ENCODE data around the gene SELENOO. TPM values are rescaled to one million over a fixed set of nuclear protein-coding genes. Genes with fewer than 3 reads are reported as not detected.

The SELENOO gene
- total RNA-seq, 6 experiments from 2014 or later: 51.1 to 67.8 (median 59.2) TPM

DNA sequence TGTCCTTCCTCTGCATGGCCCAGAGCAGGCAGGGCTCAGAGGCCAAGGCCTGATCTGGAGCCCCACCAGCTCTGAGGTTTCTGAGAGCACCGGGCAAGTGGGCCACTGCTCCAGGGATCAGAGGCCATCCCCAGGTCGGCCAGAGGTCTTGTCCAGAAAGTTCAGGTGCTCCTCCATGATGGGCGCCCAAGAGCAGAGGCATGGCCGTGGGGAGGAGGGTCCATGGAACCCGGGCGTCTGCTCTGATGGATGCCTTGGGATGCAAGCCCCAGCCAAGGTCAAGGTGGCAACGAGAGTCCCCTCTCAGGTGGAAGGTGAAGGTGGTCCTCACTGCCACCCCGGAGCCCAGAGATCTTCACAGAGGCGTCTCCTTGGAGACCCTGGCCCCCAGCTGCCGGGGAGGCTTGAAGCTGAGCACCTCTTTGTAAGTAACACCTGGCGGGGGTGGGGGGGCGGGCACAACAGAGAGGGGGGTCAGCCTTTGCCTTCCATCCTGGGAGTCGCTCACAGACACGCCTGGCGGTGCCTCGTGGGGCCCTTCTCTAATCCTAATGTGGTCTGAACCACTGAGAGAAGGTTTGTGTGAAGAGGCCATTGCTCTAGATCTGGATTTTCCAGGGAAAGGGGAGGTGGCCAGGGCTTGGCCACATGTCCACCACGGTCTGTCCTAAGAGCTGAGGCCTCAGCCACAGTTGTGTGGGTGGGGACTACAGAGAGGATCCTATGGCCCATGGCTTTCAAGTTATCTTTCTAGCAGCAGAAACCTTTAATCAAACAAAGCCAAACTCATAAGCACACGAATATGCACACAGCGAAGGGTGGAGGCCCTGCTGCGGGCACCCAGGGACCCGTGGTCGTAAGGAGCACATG is 52.5 kb downstream of the SELENOO start:
- Histone ChIP-seq H3K27me3 (no peaks in the 10 kb centered on the region), H3K36me3 (no peaks in the 10 kb centered on the region), H3K4me1 (peaks cover 0 to 40% (median 13%) of the 10 kb centered on the region in 4 donors), H3K9me3 (no peaks in the 10 kb centered on the region), H3K4me3 (no peak overlapping the region), H3K27ac (no peak overlapping the region)
- 20% methylated on average over 1 of the region's 22 CpGs for WGBS (ENCODE audit: insufficient coverage, low coverage, low lambda C conversion rate, missing lambda C conversion rate)
- intact Hi-C loops (cut with DNase I): loop anchor here in 1 of 2 donors (5.0 kb wide), 1 partner anchor 89 kb away; the partner anchor contains the start of gene PPP6R2
- TF ChIP-seq, protein P1, sequence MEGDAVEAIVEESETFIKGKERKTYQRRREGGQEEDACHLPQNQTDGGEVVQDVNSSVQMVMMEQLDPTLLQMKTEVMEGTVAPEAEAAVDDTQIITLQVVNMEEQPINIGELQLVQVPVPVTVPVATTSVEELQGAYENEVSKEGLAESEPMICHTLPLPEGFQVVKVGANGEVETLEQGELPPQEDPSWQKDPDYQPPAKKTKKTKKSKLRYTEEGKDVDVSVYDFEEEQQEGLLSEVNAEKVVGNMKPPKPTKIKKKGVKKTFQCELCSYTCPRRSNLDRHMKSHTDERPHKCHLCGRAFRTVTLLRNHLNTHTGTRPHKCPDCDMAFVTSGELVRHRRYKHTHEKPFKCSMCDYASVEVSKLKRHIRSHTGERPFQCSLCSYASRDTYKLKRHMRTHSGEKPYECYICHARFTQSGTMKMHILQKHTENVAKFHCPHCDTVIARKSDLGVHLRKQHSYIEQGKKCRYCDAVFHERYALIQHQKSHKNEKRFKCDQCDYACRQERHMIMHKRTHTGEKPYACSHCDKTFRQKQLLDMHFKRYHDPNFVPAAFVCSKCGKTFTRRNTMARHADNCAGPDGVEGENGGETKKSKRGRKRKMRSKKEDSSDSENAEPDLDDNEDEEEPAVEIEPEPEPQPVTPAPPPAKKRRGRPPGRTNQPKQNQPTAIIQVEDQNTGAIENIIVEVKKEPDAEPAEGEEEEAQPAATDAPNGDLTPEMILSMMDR (IDR thresholded peaks at IDR 0.05): no peak
- TF ChIP-seq POLR2A (IDR thresholded peaks at IDR 0.05): no peak
- ATAC-seq (no peak), DNase-seq (no peak)

DNA sequence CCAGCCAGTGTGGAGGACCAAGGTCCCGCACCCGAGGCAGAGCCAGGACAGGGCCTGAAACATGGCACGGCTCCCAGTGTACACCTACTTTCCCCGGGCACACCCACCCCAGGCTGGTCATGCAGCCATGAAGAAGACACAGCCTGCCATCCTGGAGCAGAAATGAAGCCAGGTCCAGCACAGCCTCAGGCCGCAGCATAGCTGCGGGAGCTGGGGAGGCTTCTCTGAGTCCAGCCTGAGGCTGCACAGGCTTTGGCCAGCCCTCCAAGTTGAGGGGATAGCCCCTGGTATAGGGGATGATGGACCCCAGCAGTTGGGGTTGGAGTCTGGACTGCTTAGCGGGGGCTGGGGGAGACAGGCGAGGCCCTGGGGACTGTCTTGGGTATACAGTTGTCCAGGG is 53.1 kb downstream of the SELENOO start:
- H3K9me3 ChIP-seq: no peaks in the 10 kb centered on the region
- H3K27me3 ChIP-seq: no peaks in the 10 kb centered on the region
- intact Hi-C loops (cut with DNase I): loop anchor here in 1 of 2 donors (5.0 kb wide), 1 partner anchor 88 kb away; the partner anchor contains the start of gene PPP6R2
- no peak for ATAC-seq
- TF ChIP-seq, protein P1 (IDR thresholded peaks at IDR 0.05): no peak
- TF ChIP-seq POLR2A (IDR thresholded peaks at IDR 0.05): no peak
- 0% methylated on average over 1 of the region's 8 CpGs for WGBS (ENCODE audit: insufficient coverage, low coverage, low lambda C conversion rate, missing lambda C conversion rate)
- H3K27ac ChIP-seq: no peak overlapping the region
- H3K4me3 ChIP-seq: no peak overlapping the region
- no peaks in the 10 kb centered on the region for H3K36me3 ChIP-seq
- peaks cover 0 to 47% (median 14%) of the 10 kb centered on the region in 4 donors for H3K4me1 ChIP-seq
- no peak for DNase-seq

DNA sequence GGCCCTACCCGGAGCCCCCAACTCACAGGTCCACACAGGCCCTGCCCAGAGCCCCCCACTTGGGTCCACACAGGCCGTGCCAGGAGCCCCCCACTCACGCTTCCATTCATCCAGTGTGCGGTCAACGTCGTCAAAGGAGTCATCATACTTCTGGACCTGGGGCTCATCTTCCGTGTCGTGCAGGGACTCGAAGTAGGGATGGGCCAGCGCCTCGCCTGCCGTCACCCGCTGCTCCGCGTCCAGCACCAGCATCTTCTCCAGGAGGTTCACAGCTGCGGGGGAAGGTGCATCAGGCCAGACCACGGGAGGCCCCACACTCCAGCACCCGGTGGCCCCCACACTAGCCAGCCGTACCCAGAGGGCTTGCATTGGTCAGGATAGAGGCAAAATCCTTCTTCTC is 54.3 kb downstream of the SELENOO start:
- DNase-seq (no peak), ATAC-seq (no peak)
- H3K27ac ChIP-seq: no peak overlapping the region
- intact Hi-C loops (cut with DNase I): no loop called here
- no peaks in the 10 kb centered on the region for H3K36me3 ChIP-seq
- no peak overlapping the region for H3K4me3 ChIP-seq
- no CpG with 5 or more reads among the region's 19 CpGs for WGBS (ENCODE audit: insufficient coverage, low coverage, low lambda C conversion rate, missing lambda C conversion rate)
- no peaks in the 10 kb centered on the region for H3K9me3 ChIP-seq
- no peak for TF ChIP-seq POLR2A (IDR thresholded peaks at IDR 0.05)
- TF ChIP-seq, protein P1 (IDR thresholded peaks at IDR 0.05): no peak
- peaks cover 0 to 39% (median 10%) of the 10 kb centered on the region in 4 donors for H3K4me1 ChIP-seq
- no peaks in the 10 kb centered on the region for H3K27me3 ChIP-seq

DNA sequence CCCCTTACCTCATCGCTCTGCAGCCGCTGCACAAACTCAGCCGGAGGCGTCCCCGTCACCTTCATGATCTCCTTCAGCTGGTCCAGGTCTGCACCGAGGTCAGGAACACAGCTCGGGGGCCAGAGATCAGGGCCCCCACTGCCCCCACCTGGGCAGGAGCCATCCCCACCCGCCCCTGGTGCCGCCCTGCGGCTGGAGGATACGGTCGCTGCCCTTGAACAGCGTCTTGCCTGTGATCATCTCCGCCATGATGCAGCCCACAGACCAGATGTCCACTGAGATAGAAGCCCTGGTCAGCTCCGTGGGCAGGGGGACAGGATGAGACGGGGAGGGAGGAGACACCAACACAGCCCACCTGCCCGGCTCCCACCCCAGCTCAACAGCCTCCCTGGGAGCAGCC is 54.8 kb downstream of the SELENOO start:
- Histone ChIP-seq H3K27me3 (no peaks in the 10 kb centered on the region), H3K4me3 (no peak overlapping the region), H3K9me3 (no peaks in the 10 kb centered on the region), H3K4me1 (peaks cover 0 to 34% (median 8%) of the 10 kb centered on the region in 4 donors), H3K36me3 (no peaks in the 10 kb centered on the region), H3K27ac (no peak overlapping the region)
- TF ChIP-seq, protein P1 (IDR thresholded peaks at IDR 0.05): no peak
- no peak for TF ChIP-seq POLR2A (IDR thresholded peaks at IDR 0.05)
- 80% methylated on average over 1 of the region's 17 CpGs for WGBS (ENCODE audit: insufficient coverage, low coverage, low lambda C conversion rate, missing lambda C conversion rate)
- DNase-seq (no peak), ATAC-seq (no peak)
- intact Hi-C loops (cut with DNase I): no loop called here

Measured in right lobe of liver (tissue), 6 donors.